SK-N-MC (cell line): ENCODE measurements around the gene FAM114A1.

Experiments used
- EZH2 ChIP-seq: fragments of 200-600 bp; sonication (generic); IDR thresholded peaks from one replicate; pipeline ENCODE4 v1.6.1; 2017; ENCODE audit warnings: antibody characterized with exemption
- FOXP2 ChIP-seq: optimal IDR thresholded peaks from 2 replicates; pipeline ENCODE3; 2011; ENCODE audit warnings: mild to moderate bottlenecking, moderate library complexity; ENCODE audit not compliant: insufficient read depth; ENCODE audit errors: extremely low read length, control extremely low read depth
- POLR2AphosphoS5 ChIP-seq: IDR thresholded peaks from 2 replicates; pipeline ENCODE4 v1.6.1; 2012; ENCODE audit warnings: mild to moderate bottlenecking, low read depth, low read length, borderline replicate concordance

- no peak for TF ChIP-seq EZH2
- no peak for TF ChIP-seq POLR2AphosphoS5
- TF ChIP-seq FOXP2 = no peak
Measured at GRCh38 chr4:38870098-38870808, 2.6 kb downstream of the FAM114A1 start.
